ENCODE data around the gene KLHL26.

The KLHL26 gene

DNA sequence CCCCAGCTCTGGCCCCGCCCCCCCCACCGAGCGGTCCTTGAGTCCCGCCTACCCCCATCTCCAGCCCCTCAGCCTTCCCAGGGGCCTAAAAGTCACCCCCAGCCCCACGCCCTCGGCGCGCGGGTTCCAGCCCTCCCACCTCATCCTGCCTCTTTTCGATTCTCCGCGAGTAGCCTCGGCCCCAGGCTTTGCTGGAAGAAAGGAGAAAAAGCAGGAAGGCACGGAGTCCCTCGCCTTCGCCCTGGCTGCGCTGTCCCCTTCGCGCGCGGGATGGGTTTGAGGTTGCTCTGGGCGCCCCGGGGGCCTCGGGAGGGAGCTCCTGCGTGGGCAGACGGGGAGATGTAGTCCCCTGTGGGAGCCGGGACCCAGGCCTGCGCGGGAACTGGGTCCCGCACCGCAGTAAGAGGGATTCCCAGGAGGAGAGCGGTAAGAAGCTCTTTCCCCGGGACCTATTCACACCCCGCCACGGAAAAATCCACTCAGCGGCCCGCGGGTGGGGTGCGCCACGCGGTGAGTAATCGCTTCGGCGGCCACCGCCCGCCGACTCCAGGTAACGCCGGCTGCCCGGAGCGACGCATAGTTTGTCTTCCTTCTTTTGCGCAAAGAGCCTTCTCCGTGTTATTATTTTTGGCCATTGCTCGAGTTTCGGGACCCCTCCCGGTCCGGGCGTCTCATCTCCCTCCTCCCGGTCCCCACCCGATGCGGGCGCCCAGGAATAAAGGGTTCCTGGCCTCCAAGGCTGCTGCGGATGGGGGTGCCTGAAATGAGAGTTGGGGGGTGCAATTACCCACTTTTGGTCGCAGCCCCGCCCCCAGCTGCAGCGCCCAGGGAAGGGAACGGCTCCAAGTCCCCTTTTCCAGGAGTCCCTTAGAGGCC is 29.4 kb upstream of the KLHL26 start (continued):
- TF ChIP-seq KLF8 (tag by site-specific recombination; IDR thresholded peaks at IDR 0.05) (no peak), ZNF549 (tag by site-specific recombination; IDR thresholded peaks at IDR 0.05) (no peak)

DNA sequence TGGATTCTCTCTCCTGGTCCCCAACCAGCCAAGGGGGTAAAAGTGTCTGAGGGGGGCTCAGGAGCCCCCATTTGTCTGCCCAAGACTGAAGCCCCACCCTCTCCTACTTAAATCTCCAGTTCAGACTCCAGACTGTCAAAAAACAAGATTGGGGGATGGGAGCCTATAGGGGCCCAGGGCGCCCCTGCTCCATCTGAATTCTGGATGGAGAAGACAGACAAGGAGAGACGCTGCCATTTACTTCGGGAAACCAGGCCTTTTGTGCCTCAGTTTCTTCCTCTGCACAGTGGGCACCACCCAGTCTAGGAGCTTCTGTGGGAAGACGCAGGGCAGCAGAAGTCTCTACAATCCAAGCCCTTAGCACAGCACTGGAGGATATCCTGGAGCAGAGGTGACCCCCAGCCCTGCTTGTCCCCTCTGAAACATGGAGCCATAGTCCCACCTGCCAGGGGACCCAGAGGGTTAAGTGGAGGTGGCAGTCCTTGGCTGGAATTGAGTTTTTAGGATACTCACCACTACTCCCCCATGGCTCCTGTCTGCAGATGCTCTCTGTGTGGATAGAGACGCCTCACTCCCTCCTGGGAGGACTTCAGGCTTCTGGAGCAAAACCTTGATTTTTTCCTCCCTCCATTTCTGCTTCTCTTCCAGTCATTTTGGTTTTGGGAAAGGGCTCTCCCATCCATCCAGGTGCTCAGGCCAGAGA is 28.6 kb upstream of the KLHL26 start:
- Histone ChIP-seq H3K9me3 (ENCODE audit: control insufficient read depth, insufficient read depth, low read depth, low read length) (no peaks in the 10 kb centered on the region), H3K27ac (ENCODE audit: extremely low read depth, low read depth, low read length) (no peak overlapping the region), H3K36me3 (ENCODE audit: control insufficient read depth in 2 of 2, insufficient read depth in 1 of 2, low read length in 2 of 2) (no peaks in the 10 kb centered on the region), H3K4me3 (ENCODE audit: low read depth, low read length) (no peak overlapping the region), H3K4me1 (ENCODE audit: control insufficient read depth, insufficient read depth, low read length) (peaks cover 4% of the 10 kb centered on the region)
- POLR2A ChIA-PET = interaction anchor here (0.6 to 1.8 kb wide), 3 partner anchors 19 to 224 kb away, joined by 3 to 4 read pairs (median 4); no protein-coding TSS in a partner anchor
- CTCF ChIA-PET = interaction anchor here (0.6 to 2.0 kb wide), 3 partner anchors 45 to 239 kb away, joined by 3 to 4 read pairs (median 4); no protein-coding TSS in a partner anchor
- TF ChIP-seq GLIS2 (tag by site-specific recombination; IDR thresholded peaks at IDR 0.05) = no peak
- 0 out of 2 replicates have a peak, but pooled peaks have one; percentile 2 for TF ChIP-seq KLF10 (tag by site-specific recombination; IDR thresholded peaks at IDR 0.05)

DNA sequence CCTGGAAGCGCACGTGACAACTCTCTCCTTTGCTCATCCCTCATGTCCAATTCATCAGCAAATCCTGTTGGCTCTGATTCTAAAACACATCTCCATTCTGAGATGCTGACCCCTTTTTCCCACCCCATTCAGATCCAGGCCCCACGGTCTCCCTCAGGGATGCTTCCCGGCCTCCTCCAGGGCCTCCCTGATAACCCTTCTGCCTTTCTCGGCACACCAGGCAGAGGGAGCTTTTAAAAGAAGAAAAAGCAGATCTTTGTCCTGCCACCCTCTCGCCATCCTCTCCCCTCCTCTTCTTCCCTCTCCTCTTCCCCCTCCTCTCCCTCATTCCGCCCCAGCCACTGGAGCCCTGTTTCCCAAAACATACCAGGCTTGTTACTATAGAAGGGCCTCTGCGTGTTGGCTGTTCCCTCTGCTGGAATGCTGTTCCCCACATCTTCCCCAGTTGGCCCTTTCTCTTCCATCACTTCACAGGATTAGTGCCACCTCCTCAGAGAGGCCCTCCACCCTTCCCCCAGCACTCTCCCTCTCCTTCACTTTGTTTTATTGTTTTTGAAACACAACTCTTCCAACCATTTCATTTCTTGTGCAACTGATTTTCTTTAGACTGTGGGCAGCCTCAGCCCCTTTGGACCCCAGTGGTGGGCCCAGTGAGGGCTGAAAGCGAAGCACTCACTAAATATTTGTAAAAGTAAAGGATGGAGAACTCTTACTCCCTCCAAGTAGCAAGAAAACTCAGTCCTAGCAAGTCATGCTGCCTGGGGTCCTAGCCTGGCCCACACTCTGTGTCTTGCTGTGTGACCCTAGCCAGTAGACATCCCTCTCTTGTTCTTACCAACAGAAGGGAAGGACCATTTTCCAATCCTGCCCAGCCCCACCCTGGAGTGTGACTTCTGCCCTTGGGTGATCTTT is 27.8 kb upstream of the KLHL26 start:
- no peaks in the 10 kb centered on the region for H3K9me3 ChIP-seq (ENCODE audit: control insufficient read depth, insufficient read depth, low read depth, low read length)
- H3K27ac ChIP-seq (ENCODE audit: extremely low read depth, low read depth, low read length) = no peak overlapping the region
- ChIA-PET CTCF (interaction anchor here (0.7 kb wide), 1 partner anchor 52 kb away, joined by 4 read pairs; no protein-coding TSS in a partner anchor), POLR2A (no interaction called here)
- no peak overlapping the region for H3K4me3 ChIP-seq (ENCODE audit: low read depth, low read length)
- H3K4me1 ChIP-seq (ENCODE audit: control insufficient read depth, insufficient read depth, low read length) = peaks cover 4% of the 10 kb centered on the region
- H3K36me3 ChIP-seq (ENCODE audit: control insufficient read depth in 2 of 2, insufficient read depth in 1 of 2, low read length in 2 of 2) = no peaks in the 10 kb centered on the region
- TF ChIP-seq ZNF707 (tag by site-specific recombination; IDR thresholded peaks at IDR 0.05) = no peak
- TF ChIP-seq ZNF274 (IDR thresholded peaks at IDR 0.05; ENCODE audit: low read length) = no peak
- no peak for TF ChIP-seq ZNF274 (tag by site-specific recombination; IDR thresholded peaks at IDR 0.05; ENCODE audit: borderline replicate concordance)
- TF ChIP-seq ZBTB8A (tag by site-specific recombination; IDR thresholded peaks at IDR 0.05) = peak; percentile 68
- TF ChIP-seq IKZF3 (tag by site-specific recombination; IDR thresholded peaks at IDR 0.05) = peak; percentile 13; the same call in 1 of the 2 replicates
- TF ChIP-seq HOXC10 (CRISPR knock-in tag; IDR thresholded peaks at IDR 0.05) = no peak
- TF ChIP-seq ZNF768 (tag by site-specific recombination; IDR thresholded peaks at IDR 0.05) = peak; percentile 59
- TF ChIP-seq, protein P1, sequence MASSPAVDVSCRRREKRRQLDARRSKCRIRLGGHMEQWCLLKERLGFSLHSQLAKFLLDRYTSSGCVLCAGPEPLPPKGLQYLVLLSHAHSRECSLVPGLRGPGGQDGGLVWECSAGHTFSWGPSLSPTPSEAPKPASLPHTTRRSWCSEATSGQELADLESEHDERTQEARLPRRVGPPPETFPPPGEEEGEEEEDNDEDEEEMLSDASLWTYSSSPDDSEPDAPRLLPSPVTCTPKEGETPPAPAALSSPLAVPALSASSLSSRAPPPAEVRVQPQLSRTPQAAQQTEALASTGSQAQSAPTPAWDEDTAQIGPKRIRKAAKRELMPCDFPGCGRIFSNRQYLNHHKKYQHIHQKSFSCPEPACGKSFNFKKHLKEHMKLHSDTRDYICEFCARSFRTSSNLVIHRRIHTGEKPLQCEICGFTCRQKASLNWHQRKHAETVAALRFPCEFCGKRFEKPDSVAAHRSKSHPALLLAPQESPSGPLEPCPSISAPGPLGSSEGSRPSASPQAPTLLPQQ (tag by site-specific recombination; IDR thresholded peaks at IDR 0.05) = no peak
- peak; percentile 53 for TF ChIP-seq ZNF341 (tag by site-specific recombination; IDR thresholded peaks at IDR 0.05; ENCODE audit: low read depth)
- TF ChIP-seq ZNF155 (tag by site-specific recombination; IDR thresholded peaks at IDR 0.05) = no peak
- TF ChIP-seq ZNF785 (tag by site-specific recombination; IDR thresholded peaks at IDR 0.05) = no peak
- TF ChIP-seq, protein P2, sequence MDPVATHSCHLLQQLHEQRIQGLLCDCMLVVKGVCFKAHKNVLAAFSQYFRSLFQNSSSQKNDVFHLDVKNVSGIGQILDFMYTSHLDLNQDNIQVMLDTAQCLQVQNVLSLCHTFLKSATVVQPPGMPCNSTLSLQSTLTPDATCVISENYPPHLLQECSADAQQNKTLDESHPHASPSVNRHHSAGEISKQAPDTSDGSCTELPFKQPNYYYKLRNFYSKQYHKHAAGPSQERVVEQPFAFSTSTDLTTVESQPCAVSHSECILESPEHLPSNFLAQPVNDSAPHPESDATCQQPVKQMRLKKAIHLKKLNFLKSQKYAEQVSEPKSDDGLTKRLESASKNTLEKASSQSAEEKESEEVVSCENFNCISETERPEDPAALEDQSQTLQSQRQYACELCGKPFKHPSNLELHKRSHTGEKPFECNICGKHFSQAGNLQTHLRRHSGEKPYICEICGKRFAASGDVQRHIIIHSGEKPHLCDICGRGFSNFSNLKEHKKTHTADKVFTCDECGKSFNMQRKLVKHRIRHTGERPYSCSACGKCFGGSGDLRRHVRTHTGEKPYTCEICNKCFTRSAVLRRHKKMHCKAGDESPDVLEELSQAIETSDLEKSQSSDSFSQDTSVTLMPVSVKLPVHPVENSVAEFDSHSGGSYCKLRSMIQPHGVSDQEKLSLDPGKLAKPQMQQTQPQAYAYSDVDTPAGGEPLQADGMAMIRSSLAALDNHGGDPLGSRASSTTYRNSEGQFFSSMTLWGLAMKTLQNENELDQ (tag by site-specific recombination; IDR thresholded peaks at IDR 0.05; ENCODE audit: low read depth) = no peak
- TF ChIP-seq ZNF830 (tag by site-specific recombination; IDR thresholded peaks at IDR 0.05; ENCODE audit: low read depth) = no peak
- TF ChIP-seq, protein P3, sequence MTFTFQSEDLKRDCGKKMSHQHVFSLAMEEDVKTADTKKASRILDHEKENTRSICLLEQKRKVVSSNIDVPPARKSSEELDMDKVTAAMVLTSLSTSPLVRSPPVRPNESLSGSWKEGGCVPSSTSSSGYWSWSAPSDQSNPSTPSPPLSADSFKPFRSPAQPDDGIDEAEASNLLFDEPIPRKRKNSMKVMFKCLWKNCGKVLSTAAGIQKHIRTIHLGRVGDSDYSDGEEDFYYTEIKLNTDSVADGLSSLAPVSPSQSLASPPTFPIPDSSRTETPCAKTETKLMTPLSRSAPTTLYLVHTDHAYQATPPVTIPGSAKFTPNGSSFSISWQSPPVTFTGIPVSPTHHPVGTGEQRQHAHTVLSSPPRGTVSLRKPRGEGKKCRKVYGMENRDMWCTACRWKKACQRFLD (tag by site-specific recombination; IDR thresholded peaks at IDR 0.05) = no peak
- TF ChIP-seq KLF8 (tag by site-specific recombination; IDR thresholded peaks at IDR 0.05) = 0 out of 2 replicates have a peak, but pooled peaks have one; percentile 40
- TF ChIP-seq ZNF544 (tag by site-specific recombination; IDR thresholded peaks at IDR 0.05) = no peak
- no peak for TF ChIP-seq ZNF473 (tag by site-specific recombination; IDR thresholded peaks at IDR 0.05)
- TF ChIP-seq, protein P4, sequence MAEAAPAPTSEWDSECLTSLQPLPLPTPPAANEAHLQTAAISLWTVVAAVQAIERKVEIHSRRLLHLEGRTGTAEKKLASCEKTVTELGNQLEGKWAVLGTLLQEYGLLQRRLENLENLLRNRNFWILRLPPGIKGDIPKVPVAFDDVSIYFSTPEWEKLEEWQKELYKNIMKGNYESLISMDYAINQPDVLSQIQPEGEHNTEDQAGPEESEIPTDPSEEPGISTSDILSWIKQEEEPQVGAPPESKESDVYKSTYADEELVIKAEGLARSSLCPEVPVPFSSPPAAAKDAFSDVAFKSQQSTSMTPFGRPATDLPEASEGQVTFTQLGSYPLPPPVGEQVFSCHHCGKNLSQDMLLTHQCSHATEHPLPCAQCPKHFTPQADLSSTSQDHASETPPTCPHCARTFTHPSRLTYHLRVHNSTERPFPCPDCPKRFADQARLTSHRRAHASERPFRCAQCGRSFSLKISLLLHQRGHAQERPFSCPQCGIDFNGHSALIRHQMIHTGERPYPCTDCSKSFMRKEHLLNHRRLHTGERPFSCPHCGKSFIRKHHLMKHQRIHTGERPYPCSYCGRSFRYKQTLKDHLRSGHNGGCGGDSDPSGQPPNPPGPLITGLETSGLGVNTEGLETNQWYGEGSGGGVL (tag by site-specific recombination; IDR thresholded peaks at IDR 0.05) = peak; percentile 82
- no peak for TF ChIP-seq ZBTB20 (tag by site-specific recombination; IDR thresholded peaks at IDR 0.05)
- TF ChIP-seq ZNF174 (tag by site-specific recombination; IDR thresholded peaks at IDR 0.05) = no peak

Data from HEK293 (cell line).